ENCODE data around the gene PLD1.

PLD1 gene

GRCh38 chr3:171810629-171811294 lies 479 bp upstream of the PLD1 start:
- TF ChIP-seq JUND (IDR thresholded peaks at IDR 0.05; ENCODE audit: low read depth), result no peak
- in situ Hi-C loops (cut with HindIII; ENCODE audit: low pct_unique_long_range_greater_than_20kb, low sequenced_read_pairs), result no loop called here
- no peak for DNase-seq (ENCODE audit: low read depth in 1 of 2, low spot score in 1 of 2)

GRCh38 chr3:171809611-171809860 lies 747 bp downstream of the PLD1 start:
- peak in 1 of 2 experiments; percentile 62 for DNase-seq (ENCODE audit: low read depth in 1 of 2, low spot score in 1 of 2)
- in situ Hi-C loops (cut with HindIII; ENCODE audit: low pct_unique_long_range_greater_than_20kb, low sequenced_read_pairs), result no loop called here
- no peak for TF ChIP-seq JUND (IDR thresholded peaks at IDR 0.05; ENCODE audit: low read depth)

GRCh38 chr3:171807806-171808205 lies 2.5 kb downstream of the PLD1 start:
- no peak for DNase-seq (ENCODE audit: low read depth in 1 of 2, low spot score in 1 of 2)
- TF ChIP-seq JUND (IDR thresholded peaks at IDR 0.05; ENCODE audit: low read depth), result no peak
- in situ Hi-C loops (cut with HindIII; ENCODE audit: low pct_unique_long_range_greater_than_20kb, low sequenced_read_pairs), result no loop called here

GRCh38 chr3:171807129-171807675 lies 3.1 kb downstream of the PLD1 start:
- in situ Hi-C loops (cut with HindIII; ENCODE audit: low pct_unique_long_range_greater_than_20kb, low sequenced_read_pairs), result no loop called here
- no peak for DNase-seq (ENCODE audit: low read depth in 1 of 2, low spot score in 1 of 2)
- TF ChIP-seq JUND (IDR thresholded peaks at IDR 0.05; ENCODE audit: low read depth), result no peak

- peak; percentile 81 for TF ChIP-seq JUND (IDR thresholded peaks at IDR 0.05; ENCODE audit: low read depth)
- DNase-seq (ENCODE audit: low read depth in 1 of 2, low spot score in 1 of 2), result peak; percentile 42 to 68
- in situ Hi-C loops (cut with HindIII; ENCODE audit: low pct_unique_long_range_greater_than_20kb, low sequenced_read_pairs), result no loop called here
These were observed 3.8 kb downstream of the PLD1 start for GRCh38 chr3:171806200-171807128.

- DNase-seq (ENCODE audit: low read depth in 1 of 2, low spot score in 1 of 2), result no peak
- in situ Hi-C loops (cut with HindIII; ENCODE audit: low pct_unique_long_range_greater_than_20kb, low sequenced_read_pairs), result no loop called here
- TF ChIP-seq JUND (IDR thresholded peaks at IDR 0.05; ENCODE audit: low read depth), result no peak
These were observed 4.6 kb downstream of the PLD1 start for GRCh38 chr3:171805687-171806086.

GRCh38 chr3:171804618-171805389 lies 5.5 kb downstream of the PLD1 start:
- no peak for TF ChIP-seq JUND (IDR thresholded peaks at IDR 0.05; ENCODE audit: low read depth)
- no peak for DNase-seq (ENCODE audit: low read depth in 1 of 2, low spot score in 1 of 2)
- in situ Hi-C loops (cut with HindIII; ENCODE audit: low pct_unique_long_range_greater_than_20kb, low sequenced_read_pairs), result no loop called here

DNA sequence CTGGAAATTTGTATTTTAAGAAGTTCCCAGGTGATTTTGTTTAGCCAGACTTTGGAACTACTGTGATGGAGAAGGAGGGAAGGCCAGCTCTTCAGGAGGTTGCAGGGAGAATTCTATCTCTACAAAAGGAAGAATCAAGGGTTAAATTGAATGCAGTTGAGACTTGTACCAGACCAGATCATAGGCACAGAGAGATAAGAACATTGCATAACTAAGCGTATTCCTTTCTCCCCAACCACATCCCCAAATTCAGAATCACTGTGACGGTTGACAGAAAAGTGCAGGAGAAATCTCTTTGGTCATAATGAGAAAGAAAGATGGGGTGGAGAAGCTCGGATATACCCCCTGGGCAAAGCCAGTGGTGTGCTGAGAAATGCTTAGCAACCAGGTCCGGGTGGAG lies 7.2 kb downstream of the PLD1 start:
- no peak for TF ChIP-seq JUND (IDR thresholded peaks at IDR 0.05; ENCODE audit: low read depth)
- DNase-seq (ENCODE audit: low read depth in 1 of 2, low spot score in 1 of 2), result no peak
- in situ Hi-C loops (cut with HindIII; ENCODE audit: low pct_unique_long_range_greater_than_20kb, low sequenced_read_pairs), result no loop called here

DNA sequence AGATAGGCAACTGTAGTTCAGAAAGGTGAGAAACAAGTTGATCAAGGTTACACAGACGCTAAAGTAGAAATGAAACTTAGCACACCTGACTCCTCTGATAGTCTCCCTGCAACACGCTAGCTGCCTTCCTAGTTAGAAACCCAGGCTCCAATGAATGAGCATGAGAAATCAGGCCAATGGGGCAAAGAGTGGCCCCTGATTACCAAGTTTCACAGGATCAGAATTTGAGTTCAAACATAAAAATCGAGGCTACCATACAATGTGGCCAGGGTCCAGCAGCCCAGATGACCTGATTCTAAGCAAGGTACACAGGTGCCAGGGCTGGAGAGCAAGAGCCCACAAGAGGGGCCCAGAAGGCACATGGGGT lies 7.7 kb downstream of the PLD1 start:
- TF ChIP-seq JUND (IDR thresholded peaks at IDR 0.05; ENCODE audit: low read depth), result no peak
- in situ Hi-C loops (cut with HindIII; ENCODE audit: low pct_unique_long_range_greater_than_20kb, low sequenced_read_pairs), result no loop called here
- DNase-seq (ENCODE audit: low read depth in 1 of 2, low spot score in 1 of 2), result no peak

GRCh38 chr3:171801738-171802589 lies 8.3 kb downstream of the PLD1 start:
- in situ Hi-C loops (cut with HindIII; ENCODE audit: low pct_unique_long_range_greater_than_20kb, low sequenced_read_pairs), result no loop called here
- no peak for DNase-seq (ENCODE audit: low read depth in 1 of 2, low spot score in 1 of 2)
- no peak for TF ChIP-seq JUND (IDR thresholded peaks at IDR 0.05; ENCODE audit: low read depth)

- no peak for TF ChIP-seq JUND (IDR thresholded peaks at IDR 0.05; ENCODE audit: low read depth)
- in situ Hi-C loops (cut with HindIII; ENCODE audit: low pct_unique_long_range_greater_than_20kb, low sequenced_read_pairs), result no loop called here
- no peak for DNase-seq (ENCODE audit: low read depth in 1 of 2, low spot score in 1 of 2)
These were observed 10.8 kb downstream of the PLD1 start for GRCh38 chr3:171799501-171799900.

GRCh38 chr3:171797873-171798272 lies 12.4 kb downstream of the PLD1 start:
- no peak for DNase-seq (ENCODE audit: low read depth in 1 of 2, low spot score in 1 of 2)
- in situ Hi-C loops (cut with HindIII; ENCODE audit: low pct_unique_long_range_greater_than_20kb, low sequenced_read_pairs), result no loop called here
- TF ChIP-seq JUND (IDR thresholded peaks at IDR 0.05; ENCODE audit: low read depth), result no peak
